ENCODE measurements around the gene MYRIP. TPM values are rescaled to one million over a fixed set of nuclear protein-coding genes. Genes with fewer than 3 reads are reported as not detected.

MYRIP gene
- total and polyA plus RNA-seq, 8 donors, result 0.29 to 1.9 (median 0.57) TPM

DNA sequence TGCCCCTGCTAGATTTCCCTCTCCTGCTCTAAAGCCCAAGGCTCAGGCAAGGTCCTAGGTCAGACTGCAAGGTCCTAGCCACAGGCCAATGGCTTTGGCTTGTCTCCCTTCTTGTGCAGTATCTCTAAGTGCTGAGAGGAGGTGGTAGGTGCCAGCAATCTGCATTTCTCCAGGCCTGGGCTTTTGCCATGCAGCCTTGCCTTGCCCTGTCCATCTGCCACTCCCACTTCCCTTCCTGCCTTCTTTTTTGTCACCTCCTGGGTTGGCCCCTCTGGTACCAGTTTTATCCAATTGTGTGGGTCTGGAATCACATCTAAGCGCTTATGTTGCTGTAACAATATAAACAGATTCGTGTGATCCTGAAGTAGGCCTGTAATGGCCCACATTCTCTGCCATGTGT lies 109.9 kb downstream of the MYRIP start:
- ATAC-seq (no peak), DNase-seq (no peak)
- H3K4me1 ChIP-seq, result no peaks in the 10 kb centered on the region
- H3K36me3 ChIP-seq, result no peaks in the 10 kb centered on the region
- no peak overlapping the region for H3K27ac ChIP-seq
- no peaks in the 10 kb centered on the region for H3K9me3 ChIP-seq
- H3K27me3 ChIP-seq, result no peaks in the 10 kb centered on the region
- H3K4me3 ChIP-seq, result no peak overlapping the region
- intact Hi-C loops (cut with DNase I), result no loop called here
- TF ChIP-seq, protein P1, sequence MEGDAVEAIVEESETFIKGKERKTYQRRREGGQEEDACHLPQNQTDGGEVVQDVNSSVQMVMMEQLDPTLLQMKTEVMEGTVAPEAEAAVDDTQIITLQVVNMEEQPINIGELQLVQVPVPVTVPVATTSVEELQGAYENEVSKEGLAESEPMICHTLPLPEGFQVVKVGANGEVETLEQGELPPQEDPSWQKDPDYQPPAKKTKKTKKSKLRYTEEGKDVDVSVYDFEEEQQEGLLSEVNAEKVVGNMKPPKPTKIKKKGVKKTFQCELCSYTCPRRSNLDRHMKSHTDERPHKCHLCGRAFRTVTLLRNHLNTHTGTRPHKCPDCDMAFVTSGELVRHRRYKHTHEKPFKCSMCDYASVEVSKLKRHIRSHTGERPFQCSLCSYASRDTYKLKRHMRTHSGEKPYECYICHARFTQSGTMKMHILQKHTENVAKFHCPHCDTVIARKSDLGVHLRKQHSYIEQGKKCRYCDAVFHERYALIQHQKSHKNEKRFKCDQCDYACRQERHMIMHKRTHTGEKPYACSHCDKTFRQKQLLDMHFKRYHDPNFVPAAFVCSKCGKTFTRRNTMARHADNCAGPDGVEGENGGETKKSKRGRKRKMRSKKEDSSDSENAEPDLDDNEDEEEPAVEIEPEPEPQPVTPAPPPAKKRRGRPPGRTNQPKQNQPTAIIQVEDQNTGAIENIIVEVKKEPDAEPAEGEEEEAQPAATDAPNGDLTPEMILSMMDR (IDR thresholded peaks at IDR 0.05), result no peak

DNA sequence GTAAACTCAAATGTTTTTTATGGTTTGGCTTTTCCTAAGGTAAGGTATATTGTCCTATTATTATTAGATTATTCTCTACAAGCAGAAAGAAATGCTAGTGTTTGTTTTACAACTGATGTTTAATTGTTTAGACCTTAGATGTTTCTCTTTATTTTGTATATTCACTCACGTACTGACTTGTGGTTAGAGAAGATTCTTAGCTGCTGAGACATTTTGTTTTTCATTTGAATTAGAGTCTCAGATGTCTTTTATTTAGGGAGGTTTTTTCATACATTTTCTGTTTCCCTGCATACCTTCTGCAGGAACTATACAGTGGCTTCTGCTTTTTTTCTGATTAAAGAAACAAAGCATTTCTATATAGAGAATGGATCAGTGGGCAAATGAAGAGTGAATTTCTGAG lies 110.9 kb downstream of the MYRIP start:
- Histone ChIP-seq H3K27ac (no peak overlapping the region), H3K4me3 (no peak overlapping the region), H3K36me3 (no peaks in the 10 kb centered on the region), H3K9me3 (no peaks in the 10 kb centered on the region), H3K4me1 (no peaks in the 10 kb centered on the region), H3K27me3 (no peaks in the 10 kb centered on the region)
- DNase-seq, result no peak
- TF ChIP-seq, protein P1 (IDR thresholded peaks at IDR 0.05), result no peak
- intact Hi-C loops (cut with DNase I), result no loop called here
- ATAC-seq, result no peak

DNA sequence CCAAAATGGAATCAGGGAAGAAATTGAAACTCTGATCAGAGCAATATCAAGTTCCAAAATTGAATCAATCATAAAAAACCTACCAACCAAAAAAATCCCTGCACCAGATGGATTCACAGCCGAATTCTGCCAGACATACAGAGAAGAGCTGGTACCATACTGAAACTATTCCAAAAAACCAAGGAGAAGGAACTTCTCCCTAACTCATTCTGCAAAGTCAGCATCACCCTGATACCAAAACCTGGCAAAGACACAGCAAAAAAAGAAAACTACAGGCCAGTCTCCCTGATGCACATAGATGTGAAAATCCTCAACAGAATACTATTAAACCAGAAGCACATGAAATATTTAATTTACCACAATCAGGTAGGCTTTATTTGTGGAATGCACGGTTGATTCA lies 118.1 kb downstream of the MYRIP start:
- TF ChIP-seq, protein P1 (IDR thresholded peaks at IDR 0.05), result no peak
- intact Hi-C loops (cut with DNase I), result no loop called here
- Histone ChIP-seq H3K36me3 (no peaks in the 10 kb centered on the region), H3K4me3 (no peak overlapping the region), H3K4me1 (no peaks in the 10 kb centered on the region), H3K9me3 (peaks cover 0 to 4% of the 10 kb centered on the region in 2 donors), H3K27me3 (no peaks in the 10 kb centered on the region), H3K27ac (no peak overlapping the region)
- DNase-seq (no peak), ATAC-seq (no peak)

DNA sequence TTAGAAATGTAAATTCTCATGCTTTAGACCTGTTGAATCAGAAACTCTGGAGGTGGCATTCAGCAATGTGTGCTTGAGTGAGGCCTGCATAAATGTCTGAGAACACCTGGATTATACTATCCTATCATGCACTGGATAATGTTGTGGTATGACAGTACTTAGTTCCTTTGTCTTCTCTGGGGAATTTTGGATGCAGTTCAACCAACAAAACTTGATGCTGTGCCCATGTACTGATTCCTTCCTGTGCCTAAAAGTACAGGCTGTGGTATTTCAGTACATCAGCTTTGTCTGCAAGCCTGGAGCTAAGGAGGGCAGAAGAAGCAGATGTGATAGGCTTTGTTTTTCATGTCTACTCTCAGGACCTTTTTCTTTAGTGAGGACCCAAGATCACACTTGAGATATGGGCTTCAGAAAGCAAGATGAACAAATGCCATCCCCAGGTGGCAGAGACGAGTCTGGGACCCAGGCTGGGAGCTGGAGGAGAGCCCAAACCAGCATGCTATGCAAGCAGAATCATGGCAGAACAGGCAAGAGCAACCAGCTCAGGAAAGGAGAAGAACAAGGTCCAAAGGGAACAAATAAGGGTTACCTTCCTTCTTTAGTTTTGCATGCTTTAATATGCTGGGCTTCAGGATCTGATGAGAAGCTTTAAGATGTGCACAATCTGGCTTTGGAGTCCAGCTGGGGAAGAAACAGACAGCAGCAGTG lies 124.7 kb downstream of the MYRIP start:
- TF ChIP-seq, protein P1 (IDR thresholded peaks at IDR 0.05), result no peak
- H3K36me3 ChIP-seq, result no peaks in the 10 kb centered on the region
- no peak overlapping the region for H3K4me3 ChIP-seq
- DNase-seq (no peak), ATAC-seq (no peak)
- intact Hi-C loops (cut with DNase I), result no loop called here
- no peak overlapping the region for H3K27ac ChIP-seq
- no peaks in the 10 kb centered on the region for H3K9me3 ChIP-seq
- no peaks in the 10 kb centered on the region for H3K4me1 ChIP-seq
- H3K27me3 ChIP-seq, result no peaks in the 10 kb centered on the region

DNA sequence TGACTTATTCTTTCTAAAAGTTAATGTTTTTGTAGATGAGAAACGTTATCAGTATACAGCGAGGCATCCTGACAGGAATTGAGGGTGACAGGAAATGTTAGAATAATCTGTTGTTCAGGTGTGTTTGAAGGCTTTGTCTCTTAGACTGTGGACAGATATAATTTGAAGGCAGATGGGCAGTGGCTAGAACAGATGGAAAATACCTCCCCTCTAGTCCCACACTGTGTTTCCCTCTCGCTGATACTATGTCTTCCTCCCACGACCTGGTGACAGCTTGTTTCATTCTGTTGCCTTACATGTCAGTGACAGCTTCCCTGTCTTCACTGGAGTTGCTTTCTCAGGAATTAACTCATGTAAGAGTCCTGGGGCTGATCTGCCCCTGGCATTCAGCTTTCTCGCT lies 125.3 kb downstream of the MYRIP start:
- Histone ChIP-seq H3K4me3 (no peak overlapping the region), H3K27me3 (no peaks in the 10 kb centered on the region), H3K27ac (no peak overlapping the region), H3K9me3 (no peaks in the 10 kb centered on the region), H3K4me1 (no peaks in the 10 kb centered on the region), H3K36me3 (no peaks in the 10 kb centered on the region)
- TF ChIP-seq, protein P1 (IDR thresholded peaks at IDR 0.05), result no peak
- ATAC-seq, result no peak
- DNase-seq, result no peak
- intact Hi-C loops (cut with DNase I), result no loop called here
